WI38 (cell line): Measurements from ENCODE around the gene CALCOCO1.
"Not testable (repeated sequence)": the region's sequence is repeated elsewhere in the genome, so short reads cannot be mapped to it uniquely, and the experiment has no call there.

Experiments
- H3K4me3 ChIP-seq: 2 replicates; pipeline ENCODE4 v1.5.1; 2011; ENCODE audit warnings: low read depth, mild to moderate bottlenecking, control low read depth, low read length
- TF ChIP-seq, protein P1 (sequence below): IDR thresholded peaks from 2 replicates; pipeline ENCODE4 v1.5.1; 2012; ENCODE audit warnings: low read depth, mild to moderate bottlenecking, control low read depth, low read length

Gene CALCOCO1

DNA sequence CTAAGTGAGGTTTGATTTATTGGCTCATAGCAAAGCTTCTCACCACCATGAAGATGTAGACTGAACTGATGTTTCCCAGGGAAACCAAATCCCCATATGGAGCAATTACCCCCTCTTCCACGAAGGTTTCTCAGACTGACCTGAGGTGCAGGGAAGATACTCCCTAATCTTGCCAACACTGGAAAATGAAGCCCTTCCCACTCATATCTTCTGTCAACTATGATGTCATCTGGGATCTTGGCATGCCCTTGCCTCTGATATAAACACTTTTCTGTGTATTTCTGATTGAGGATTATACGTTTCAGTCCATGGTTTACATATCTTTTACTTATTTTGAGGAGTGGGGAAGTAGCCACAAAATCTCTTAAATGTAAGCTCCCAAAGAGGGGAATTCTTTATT is 38.6 kb upstream of the CALCOCO1 start:
- H3K4me3 ChIP-seq, result no peak overlapping the region
- TF ChIP-seq, protein P1, sequence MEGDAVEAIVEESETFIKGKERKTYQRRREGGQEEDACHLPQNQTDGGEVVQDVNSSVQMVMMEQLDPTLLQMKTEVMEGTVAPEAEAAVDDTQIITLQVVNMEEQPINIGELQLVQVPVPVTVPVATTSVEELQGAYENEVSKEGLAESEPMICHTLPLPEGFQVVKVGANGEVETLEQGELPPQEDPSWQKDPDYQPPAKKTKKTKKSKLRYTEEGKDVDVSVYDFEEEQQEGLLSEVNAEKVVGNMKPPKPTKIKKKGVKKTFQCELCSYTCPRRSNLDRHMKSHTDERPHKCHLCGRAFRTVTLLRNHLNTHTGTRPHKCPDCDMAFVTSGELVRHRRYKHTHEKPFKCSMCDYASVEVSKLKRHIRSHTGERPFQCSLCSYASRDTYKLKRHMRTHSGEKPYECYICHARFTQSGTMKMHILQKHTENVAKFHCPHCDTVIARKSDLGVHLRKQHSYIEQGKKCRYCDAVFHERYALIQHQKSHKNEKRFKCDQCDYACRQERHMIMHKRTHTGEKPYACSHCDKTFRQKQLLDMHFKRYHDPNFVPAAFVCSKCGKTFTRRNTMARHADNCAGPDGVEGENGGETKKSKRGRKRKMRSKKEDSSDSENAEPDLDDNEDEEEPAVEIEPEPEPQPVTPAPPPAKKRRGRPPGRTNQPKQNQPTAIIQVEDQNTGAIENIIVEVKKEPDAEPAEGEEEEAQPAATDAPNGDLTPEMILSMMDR, result no peak

DNA sequence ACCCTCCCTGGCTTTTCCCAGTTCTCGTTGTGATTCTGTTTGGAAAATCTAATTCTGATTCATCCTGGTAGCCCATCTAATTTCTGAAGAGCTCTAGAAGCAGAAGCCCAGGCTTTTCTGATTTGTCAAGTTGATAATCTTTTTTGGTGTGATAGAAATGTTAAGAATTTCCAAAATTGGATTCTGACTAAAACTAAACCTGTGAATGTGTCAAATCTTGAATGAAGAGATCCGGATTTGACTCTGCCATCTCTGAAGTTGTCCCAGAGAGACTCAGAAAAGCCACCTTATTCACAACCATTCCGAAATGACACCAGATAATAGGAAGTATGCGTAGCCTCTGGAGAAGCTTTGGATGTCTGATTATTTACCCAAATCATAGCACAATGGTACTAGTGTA is 37.4 kb upstream of the CALCOCO1 start:
- TF ChIP-seq, protein P1, result no peak

DNA sequence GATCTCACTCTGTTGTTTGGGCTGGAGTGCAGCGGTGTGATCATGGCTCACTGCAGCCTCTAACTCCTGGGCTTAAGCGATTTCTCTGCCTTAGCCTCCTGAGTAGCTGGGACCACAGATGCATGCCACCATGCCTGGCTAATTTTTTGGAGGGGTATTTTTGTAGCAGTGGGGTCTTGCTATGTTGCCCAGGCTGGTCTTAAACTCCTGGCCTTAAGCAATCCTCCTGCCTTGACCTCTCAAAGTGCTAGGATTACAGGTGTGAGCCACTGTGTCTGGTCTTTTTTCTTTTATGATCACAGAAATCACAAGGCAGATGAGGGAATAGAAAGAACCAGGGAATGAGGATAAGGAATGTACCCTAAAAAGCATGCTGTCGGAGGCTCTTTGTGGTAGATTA is 35.5 kb upstream of the CALCOCO1 start:
- not testable (repeated sequence) for H3K4me3 ChIP-seq

More for the DNA sequence above, 37.4 kb upstream of the CALCOCO1 start:
- no peak overlapping the region for H3K4me3 ChIP-seq

DNA sequence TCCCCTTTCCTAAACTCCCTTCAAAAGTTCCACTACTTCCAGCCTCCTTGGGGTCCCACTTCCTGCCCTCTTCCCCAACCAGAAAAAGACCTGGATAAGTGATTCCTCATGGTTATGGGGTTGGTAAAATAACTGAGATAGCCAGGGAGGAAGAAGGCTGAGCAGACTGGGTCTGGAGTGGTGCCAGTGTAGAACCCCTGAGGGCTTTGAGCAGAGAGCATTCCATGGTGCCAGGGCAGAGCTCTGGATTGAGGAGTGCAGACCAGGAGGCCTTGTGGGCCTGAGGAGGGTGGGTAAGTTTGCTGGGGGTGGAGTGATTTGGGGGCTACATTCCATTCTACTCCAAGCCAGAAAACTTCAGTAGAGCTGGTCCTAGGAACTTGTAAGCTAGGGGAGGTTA is 34.1 kb upstream of the CALCOCO1 start:
- no peak overlapping the region for H3K4me3 ChIP-seq
- TF ChIP-seq, protein P1, result no peak

DNA sequence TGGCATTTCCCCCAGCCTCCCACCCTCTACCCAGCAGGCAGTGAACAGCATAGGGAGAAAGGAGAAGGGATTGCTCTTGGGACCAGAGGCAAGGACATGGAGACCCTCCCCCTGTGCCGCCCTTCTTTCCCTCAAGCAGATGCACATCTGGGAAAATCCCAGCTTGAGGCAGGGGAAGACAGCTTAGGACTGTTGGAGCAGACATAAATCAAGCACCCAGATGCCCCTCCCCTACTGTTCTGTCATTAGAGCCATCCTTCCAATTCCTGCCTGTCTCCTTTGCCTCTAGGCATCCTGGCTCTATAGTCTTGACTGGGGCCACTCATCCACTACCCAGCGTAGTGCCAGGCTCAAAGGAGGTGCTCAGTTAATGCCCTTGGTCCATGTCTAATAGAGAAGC is 32.0 kb upstream of the CALCOCO1 start:
- TF ChIP-seq, protein P1, result no peak
- H3K4me3 ChIP-seq, result no peak overlapping the region

DNA sequence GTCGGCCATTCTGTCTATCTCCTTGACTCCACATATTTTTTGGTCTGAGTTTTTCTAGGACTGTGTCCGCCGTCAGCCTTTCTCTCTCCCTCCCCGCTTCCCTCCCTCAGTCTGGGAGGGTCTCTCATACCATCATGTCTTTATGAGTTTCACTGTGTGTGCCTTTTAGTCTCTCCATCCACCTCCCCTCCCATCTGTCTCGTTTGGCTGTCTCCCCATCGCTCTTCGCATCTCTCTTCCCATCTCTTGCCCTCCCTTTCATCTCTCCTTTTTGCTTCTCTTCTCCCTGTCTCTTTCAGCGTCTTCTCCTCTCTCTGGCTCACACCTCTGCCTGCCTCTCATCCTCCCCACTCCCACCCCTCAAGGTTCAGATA is 31.5 kb upstream of the CALCOCO1 start:
- TF ChIP-seq, protein P1, result no peak
- no peak overlapping the region for H3K4me3 ChIP-seq

DNA sequence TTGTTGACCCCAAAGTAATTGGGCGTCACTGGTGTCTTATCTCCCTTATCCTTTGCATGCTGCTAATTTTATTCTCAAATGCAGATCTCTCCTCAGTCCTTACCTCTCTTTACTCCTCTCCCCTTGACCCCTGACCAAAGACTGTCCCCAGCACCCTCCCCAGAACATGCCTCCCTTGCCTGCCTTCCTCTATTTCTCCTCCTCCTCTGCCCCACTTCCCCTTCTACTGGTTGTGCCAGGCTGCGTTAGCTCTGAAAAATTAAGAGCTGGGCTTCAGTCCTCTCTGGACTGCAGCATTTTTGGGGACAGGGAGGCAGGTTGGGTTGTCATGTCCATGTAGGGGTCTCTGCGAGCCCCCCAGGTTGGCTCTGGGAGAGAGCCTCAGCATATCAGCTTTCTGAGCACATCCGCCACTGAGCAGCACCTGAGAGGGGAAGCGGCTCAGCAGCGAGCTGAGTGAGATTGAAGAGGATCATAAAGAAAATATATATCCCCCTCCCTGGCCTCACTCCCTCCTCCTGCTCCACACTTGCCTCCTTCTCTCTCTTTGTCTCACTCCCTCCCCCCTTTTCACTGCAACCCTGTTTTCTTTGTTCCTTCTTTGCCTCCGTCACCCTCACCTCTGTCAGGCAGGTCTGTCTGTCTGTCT is 31.0 kb upstream of the CALCOCO1 start:
- TF ChIP-seq, protein P1, result no peak
- no peak overlapping the region for H3K4me3 ChIP-seq
